ENCODE measurements around the gene CYB561.

- TF ChIP-seq CTCF (conservative IDR thresholded peaks at IDR 0.05; ENCODE audit: low read length): no peak
- no peak for TF ChIP-seq EZH2phosphoT487 (IDR thresholded peaks at IDR 0.05; ENCODE audit: borderline replicate concordance)
Observed at GRCh38 chr17:63474586-63475460, 28.7 kb upstream of the CYB561 start.

Measured in Loucy (cell line).